Stimulated activated naive CD8-positive, alpha-beta T cell treated with anti-CD3 and anti-CD28 coated beads, Interleukin-15, Interleukin-2, amounts not matched to agents 100 U/mL and 50 U/mL, for 24 hours (primary cell): ENCODE data around the gene PLAC8L1.
A peak's percentile ranks its signal among the peaks of the same experiment; 100 is the strongest.

Experiments used
- ATAC-seq: fragments of 150-1000 bp; cut with Tn5 transposase; one replicate; pipeline ENCODE4 v1.10.0; 2021
- DNase-seq: peaks from one replicate; pipeline ENCODE4 v3.0.0; 2021

The PLAC8L1 gene

DNA sequence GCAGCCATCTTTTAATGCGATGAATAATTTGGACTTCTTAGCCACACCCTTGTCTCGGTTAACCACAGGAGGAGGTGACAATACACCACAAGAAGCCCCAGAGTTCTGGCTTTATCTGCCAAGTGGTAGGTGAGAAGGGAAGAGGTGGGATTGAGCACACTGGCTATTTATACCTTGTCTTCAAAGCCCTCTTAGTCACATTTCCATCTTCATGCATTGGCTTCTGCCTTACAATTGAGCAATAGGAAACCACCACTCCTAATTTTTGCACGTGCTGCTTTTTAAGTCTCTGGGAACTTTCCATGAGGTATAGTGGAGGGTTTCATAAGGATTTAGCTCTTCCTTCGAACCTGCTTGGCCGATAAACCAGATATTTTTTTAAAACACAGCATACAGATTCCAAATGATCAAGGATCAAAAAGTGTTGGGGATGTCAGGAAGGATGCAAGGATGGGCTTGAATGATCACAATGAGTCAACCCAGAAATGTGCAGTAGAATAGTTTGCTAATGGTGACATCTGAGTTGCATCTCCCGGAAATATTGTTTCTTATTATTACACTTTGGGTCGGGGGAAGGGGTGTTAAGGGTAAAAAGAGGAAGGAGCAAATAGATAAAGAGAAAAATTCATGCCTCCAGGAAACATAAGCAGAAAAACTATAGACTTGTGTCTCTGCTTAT, 25.5 kb downstream of the PLAC8L1 start:
- peak; percentile 83 for ATAC-seq
- DNase-seq: peak; percentile 7

DNA sequence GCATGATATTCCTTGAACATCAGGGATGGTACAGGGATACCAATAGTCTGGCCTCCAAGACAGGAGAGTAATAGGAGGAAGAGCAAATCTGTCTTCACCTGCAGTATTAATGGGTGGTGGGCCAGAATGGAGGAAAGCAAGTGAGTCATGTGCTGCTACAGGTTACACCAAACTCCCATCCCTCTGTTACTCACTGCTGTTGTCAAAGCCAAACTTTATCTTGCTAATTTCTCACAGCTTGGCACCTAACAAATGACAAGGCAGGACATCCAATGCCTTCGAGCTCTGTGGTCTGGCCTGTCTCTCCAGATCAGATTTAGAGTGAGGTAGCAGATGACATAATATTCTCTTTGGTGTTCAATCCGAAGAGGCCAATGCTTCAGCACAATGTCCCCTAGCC, 26.8 kb downstream of the PLAC8L1 start:
- ATAC-seq (no peak), DNase-seq (no peak)

DNA sequence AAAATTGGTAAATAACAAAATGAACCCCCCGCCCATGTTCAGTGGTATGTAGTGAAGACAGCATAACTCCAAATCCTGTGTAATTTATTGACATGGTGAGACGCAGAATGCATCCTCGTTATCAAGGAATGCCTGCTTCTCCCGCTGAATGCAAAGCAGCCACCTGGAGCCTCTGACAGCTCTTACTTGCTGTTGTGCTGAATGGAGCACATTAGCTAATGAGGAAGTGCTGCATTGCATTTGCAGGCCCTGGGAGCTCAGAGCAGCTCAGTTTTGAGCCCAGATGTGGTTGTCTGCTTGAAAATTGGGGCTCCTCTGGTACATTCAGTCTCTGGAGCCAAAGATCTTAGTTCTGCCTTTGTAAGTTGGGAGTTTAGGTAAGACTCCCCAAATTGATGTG, 28.9 kb downstream of the PLAC8L1 start:
- DNase-seq (no peak), ATAC-seq (no peak)

DNA sequence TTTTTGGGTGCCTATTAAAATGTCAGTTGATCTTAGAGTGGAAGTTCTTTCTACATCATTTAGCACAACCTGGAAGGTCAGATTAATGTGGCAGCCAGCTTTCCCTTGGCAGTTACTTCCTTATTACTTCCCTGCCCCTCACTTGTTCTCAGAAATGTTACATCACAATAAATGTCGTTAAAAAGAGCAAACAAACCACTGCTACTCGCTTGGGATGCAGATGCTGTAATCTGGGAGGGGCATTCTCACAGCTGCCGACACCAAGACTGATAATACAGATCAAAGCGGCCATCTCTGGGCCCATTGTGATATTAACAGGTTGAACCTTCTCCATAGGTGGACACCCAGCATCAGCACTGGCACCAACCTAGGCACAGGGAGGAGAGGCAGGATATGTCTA, 29.3 kb downstream of the PLAC8L1 start:
- DNase-seq (no peak), ATAC-seq (no peak)

DNA sequence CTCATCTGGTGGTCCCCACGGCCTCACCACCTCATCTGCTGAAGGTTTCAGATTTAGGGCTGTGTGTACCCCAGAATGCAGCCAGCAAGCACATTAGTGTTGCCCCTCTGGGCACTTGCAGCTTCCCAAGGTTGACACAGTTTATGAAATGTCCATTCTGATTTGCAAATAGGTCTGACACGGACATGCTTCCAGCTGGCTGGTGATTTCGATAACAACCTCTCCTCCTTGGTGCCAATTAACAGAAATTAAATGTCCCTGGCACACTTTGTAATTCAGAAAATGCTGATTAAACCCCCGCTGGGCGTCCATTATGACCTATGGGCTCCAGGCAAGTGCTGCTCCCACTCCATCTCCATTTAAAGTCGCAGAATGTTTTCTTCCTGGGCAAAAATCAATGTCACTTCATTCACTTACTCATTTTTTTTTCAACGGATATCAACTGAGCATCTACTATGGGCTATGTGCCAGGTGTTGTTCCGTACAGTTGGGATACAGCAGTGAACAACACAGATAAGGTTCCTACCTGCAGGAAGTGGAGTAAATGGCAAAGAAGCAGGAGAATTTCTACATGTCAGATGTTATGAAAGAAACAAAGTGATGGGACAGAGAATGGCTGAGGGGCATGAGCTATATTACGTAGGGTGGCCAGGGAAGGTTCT, 32.0 kb downstream of the PLAC8L1 start:
- DNase-seq (no peak), ATAC-seq (no peak)

DNA sequence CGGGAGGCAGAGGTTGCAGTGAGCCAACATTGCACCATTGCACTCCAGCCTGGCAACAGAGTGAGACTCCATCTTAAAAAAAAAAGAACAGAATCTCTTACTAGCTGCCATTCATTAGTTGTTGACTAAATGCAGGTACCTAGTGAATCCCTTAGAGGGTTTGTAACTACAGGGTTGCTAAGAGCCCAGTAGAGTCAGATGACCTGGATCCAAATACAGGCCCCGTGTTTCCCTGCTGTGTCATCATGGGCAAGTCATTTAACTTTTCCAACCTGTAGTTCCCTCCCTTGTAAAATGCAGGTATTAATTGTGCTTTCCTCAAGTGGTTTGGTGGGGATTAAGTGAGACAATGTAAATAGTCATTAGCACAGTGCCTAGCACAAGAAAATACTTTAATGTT, 32.8 kb downstream of the PLAC8L1 start:
- ATAC-seq: no peak

DNA sequence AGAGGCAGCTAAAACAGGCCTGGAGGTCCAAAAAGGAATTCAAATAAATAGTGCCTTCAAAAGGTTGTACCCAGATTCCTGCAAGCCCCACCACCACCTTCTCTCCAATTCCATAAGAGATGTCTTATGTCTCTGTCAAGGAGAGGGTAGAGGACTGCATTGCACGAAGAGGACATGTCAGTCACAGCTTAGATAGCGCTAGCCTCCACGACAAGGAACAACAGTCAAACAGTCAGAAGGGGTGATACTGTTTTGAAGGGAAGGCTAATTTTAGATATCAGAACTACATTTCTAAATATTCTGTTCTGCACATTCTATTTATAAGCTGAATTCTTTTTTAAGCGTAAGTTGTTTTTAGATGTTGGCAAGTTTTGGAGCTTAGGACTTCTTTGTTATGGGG, 34.2 kb downstream of the PLAC8L1 start:
- ATAC-seq (no peak), DNase-seq (no peak)

More for the DNA sequence above, 32.8 kb downstream of the PLAC8L1 start:
- no peak for DNase-seq

DNA sequence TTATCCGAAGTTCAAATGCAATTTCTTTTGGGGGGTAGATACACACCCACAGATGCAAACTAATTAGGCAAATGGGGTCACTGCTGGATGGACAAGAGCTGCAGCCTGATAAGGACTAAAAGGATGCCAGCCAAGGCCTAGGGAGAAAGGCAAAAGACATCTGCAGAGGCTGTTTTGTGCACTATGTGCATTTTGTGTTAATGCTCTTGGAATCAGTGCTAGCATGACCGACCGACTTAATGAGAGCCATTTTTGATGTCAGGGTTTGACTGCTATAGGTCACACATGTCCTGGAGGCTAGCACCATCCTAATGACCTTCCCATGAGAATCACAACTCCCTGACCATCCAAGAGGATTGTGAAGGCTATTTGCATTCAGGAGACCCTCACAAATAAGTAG, 34.6 kb downstream of the PLAC8L1 start:
- no peak for ATAC-seq

DNA sequence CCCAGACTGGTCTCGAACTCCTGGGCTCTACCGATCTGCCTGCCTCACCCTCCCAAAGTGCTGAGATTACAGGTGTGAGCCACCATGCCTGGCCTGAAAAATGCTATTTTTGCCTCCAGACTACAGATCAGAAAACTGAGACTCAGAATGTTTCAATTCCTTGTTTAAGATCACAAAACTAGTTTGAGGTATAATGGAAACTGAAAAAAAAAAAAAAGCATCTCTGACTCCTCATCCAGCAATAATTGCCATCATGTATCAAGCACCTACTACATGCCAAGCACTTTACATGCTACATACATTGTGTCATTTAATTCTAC, 35.6 kb downstream of the PLAC8L1 start:
- ATAC-seq (no peak), DNase-seq (no peak)

More for the DNA sequence above, 34.6 kb downstream of the PLAC8L1 start:
- DNase-seq: no peak

DNA sequence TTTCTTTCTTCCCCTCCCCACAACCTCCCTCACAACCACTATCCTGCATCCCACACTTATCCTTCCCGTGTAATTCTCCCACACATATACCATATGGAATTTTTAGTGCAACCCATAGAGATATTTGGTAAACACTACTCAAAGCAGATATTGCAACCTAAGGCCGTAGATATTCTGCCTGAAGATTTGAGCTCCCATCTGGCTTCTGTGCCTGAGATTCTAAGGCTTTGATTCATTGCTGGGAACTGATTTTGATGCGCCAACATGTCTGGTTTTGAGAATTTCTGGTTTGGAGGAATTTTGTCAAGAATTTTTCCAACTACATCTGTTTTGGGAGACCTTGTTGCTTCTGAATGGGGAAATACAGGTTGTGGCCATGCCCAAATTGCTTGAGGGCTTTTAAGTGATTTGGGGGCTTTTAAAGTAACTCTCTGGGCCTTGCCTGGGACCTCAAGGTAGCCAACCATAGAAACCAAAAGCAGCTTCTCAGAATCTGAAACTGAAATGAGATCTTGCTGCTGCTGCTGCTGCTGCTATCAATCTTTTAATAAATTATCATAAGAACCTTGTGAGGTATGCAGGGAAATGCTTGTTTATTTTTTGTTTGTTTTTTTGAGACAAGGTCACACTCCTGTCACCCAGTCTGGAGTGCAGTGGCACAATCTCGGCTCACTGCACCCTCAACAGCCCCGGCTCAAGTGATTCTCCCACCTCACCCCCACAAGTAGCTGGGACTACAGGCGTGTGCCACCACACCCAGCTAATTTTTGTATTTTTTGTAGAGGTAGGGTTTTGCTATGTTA, 36.2 kb downstream of the PLAC8L1 start:
- DNase-seq: no peak

DNA sequence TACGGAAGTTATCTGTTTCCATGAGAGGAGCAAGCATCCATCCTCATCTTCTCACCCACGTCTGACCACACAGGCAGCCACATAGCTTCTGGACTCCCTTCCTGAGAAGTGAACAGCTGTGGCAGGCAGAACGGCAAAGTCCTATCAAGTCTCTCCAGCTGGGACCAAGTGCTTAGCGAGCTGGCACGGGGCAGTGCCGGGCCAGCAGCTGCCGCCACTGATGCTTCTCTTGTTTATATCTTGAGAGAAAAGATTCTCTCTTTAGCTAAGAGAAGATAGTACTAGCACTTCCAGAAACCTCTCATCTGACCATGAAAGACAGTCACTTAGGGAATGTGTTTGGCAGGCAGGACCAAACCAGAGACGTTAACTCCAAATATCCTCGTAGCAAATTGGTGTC, 37.2 kb downstream of the PLAC8L1 start:
- no peak for DNase-seq
- no peak for ATAC-seq

More for the DNA sequence above, 36.2 kb downstream of the PLAC8L1 start:
- no peak for ATAC-seq

DNA sequence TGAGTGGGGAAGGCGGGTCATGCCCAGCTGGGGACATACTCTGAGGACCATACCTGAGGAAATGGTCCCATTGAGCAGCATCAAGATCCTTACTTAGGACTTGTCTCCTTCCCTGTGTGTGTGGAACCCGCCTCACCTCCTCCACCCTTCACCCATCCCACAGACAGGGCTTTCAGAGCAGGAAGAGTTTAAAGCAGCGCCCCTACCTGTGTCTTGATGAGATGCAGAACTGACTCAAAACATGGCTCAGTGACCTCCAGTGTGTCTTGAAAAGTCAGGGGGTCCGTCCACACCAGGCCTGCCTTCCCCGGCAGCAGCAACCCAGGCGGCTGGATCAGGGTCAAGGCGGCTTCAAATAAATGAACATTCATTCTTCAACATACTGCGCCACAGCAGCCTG, 38.4 kb downstream of the PLAC8L1 start:
- ATAC-seq (no peak), DNase-seq (no peak)

DNA sequence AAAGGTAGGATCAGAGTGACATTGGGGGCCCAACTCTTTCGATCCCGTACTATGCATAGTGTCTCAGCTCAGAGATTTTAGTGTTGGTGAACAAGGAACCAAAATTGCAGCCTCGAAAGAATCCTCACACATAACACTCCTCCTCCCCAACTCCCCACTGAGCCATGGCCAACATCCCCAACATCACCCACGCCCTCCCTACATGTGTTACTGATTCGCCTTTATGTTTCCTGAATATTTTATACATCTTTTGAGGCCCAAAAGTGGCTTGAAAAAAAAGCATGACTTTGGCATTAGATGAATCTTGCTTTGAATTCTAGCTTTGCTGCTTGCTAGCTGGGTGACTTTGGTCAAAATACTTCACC, 45.2 kb downstream of the PLAC8L1 start:
- ATAC-seq (no peak), DNase-seq (no peak)

DNA sequence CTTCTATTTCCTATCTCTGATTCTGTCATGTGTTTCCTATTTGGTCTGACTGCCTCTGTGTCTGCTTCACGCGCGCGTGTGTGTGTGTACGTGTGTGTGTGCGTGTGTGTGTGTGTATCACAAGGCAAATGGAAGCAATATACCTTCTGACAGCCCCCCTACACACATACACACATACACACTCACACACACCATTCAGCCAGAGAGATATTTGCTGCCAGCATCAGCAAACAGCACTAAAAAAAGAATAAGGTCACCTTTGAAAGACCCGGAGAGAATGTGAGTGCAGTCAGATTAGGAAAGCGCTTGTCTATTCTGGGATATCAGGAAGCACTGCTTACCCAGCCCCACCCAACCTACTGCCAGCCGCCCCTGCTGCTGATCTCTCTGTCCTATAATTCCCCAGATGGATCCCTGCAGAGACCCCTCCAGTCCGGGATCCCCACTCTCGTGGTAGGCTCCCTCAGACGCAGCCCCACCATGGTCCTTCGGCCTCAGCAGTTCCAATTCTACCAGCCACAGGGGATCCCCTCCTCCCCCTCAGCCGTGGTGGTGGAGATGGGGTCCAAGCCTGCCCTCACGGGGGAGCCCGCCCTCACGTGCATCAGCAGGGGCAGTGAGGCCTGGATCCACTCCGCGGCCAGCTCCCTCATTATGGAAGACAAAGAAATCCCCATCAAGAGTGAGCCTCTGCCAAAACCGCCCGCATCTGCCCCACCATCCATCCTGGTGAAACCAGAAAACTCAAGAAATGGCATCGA, 45.7 kb downstream of the PLAC8L1 start:
- DNase-seq: no peak
- ATAC-seq: no peak

DNA sequence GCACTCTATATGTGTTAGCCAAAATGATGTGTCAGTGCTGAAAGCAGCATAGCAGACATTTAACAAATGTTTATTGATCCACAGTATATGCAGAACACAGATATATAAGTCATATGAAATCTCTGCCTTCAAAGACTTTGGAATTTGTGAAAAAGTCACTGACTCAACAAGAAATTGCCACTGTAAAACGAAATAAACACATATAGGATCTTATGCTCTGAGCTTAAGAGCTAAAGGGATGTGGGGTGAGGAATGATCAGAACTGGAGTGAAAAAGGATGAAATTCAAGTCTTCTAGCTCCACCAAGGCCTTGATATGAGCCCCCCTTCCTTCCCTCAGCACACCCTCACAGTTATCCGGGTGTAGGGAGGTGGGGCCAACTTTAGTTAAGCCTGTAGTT, 49.9 kb downstream of the PLAC8L1 start:
- DNase-seq: no peak
- no peak for ATAC-seq

DNA sequence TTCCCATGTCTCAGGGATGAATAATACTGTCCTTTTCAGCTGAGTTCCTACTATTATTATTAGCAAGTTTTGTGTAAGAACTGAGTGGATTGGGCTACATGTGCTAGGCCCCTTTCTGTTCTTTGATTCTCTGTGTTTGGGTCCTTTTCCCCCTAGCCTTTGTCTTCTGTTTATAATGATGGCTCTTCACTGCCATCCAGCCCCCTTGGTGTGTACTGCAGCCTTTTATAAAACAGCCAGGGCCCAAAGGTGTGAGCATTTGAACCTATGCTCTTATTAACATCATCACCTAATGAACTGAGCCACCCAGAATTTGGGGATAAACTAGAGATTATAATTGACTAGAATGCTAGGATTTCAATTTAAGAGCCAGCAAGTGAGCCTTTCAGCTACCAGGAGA, 52.6 kb downstream of the PLAC8L1 start:
- no peak for ATAC-seq
- no peak for DNase-seq

DNA sequence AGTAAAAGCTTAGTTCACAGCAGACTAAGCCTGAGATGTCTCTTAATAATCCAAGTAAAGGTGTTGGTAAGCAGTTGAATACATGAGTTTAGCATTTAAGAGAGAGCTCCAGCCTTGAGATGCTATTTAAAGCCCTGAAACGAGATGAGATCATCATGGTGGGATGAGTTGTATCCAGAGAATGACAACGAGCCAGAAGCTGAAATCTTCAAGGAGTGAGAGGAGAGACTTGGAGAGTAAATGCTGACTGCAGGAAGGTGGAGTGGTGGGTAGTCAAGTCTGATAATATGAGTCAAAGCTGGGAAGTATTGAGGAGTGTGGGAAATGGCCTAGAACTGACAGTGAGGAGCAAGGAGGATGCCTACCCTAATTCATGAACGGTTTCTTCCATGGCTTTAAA, 53.7 kb downstream of the PLAC8L1 start:
- no peak for DNase-seq
- no peak for ATAC-seq

DNA sequence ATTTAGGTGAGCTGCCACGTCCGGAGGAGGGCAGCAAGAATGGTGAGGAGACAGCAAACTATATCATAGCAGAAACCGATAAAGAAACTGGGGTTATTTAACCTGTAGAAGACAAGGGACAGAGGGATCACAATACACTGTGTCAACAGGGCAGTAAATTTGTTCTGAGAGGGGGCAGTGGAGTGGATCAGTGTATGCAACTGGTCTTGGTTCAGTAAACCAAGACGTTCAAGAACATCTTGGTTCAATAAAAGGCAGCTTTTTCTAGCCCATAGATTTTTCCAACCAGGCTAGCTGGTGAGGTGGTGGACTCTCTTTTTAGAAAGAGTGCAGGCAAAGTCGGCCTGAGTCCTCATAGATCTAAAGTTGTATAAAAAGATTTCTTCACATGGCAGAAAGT, 55.3 kb downstream of the PLAC8L1 start:
- DNase-seq: no peak
- no peak for ATAC-seq

DNA sequence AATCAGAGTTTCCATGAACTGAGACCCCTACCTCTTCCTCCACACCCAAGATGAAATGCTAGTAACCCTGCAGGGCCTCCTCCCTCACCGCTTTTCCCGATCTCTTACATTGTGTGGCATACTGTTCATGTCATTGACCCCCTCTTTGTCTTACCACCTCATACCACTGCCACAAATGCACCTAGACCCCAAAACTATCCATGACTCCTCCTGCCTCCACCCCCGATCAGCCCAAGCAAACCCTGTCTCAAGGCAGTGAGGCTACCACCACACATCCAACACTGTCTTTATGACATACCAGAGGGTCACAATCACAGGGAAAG, 55.7 kb downstream of the PLAC8L1 start:
- no peak for DNase-seq
- no peak for ATAC-seq

DNA sequence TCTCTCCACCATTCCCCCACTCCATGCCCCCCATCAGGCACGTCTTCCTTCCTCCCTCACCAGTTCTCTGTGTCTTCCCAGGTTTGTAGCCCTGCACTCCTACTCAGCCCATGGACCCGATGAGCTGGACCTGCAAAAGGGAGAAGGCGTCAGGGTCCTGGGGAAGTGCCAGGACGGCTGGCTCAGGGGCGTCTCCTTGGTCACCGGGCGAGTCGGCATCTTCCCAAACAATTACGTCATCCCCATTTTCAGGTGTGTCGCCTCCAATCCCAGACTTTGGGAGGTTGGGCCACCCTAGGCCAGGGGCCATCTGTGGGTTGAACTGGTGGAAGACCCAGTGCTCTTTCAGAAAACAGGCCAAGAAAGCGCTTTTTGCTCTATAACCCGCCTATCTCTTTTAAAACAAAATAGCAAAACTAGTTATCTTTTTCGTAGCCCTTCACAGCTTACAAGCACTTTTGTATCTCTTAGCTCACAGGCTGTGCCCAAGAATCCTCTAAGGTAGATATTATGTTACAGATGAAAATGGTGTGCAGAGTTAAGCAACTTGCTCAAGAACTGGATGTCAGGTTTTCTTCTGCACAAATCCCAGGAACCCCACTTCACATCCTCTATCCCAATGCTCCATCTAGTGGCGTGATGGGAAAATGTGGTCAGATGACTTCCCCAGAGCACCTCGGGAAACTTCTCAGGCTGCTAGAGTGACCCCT, 56.2 kb downstream of the PLAC8L1 start:
- ATAC-seq (no peak), DNase-seq (peak; percentile 23)

DNA sequence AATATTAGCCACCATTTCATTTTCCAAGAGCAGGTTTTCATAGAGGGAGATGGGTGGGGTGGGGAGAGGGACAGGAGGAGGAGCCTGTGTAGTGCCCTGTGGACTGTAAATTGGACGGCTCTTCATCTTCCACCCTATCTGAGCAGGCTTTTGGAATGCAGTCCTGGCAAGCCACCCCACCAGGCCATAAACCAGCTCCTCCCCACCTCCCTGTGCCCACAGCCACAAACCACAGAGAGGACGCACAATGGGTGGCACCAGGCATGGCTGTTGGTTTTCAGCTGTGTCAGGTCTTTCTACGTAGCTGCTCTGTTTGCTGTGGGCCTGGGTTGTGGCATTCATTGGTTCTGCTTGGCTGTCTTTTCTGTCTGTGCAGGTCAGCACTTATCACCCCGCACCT, 58.0 kb downstream of the PLAC8L1 start:
- no peak for ATAC-seq
- DNase-seq: no peak

DNA sequence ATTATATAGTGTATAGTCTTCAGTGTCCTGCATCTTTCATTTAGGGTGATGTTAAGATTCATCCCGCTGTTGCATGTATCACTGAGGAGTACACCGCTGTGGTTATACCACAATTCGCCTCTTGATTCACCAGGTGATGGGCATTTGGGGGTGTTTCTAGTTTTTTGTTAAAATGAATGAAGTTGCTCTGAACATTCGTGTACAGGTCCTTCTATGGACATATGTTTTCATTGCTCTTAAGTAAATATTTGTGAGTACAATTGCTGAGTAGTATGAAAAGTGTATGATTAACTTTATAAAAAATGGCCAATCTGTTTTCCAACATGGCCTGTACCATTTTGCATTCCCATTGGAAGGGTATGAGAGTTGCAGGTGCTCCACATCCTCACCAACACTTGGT, 61.7 kb downstream of the PLAC8L1 start:
- DNase-seq: no peak
- ATAC-seq: no peak
